ENCODE results near the gene TMEM181. TPM values are rescaled to one million over a fixed set of nuclear protein-coding genes. Genes with fewer than 3 reads are reported as not detected.
A peak's percentile ranks its signal among the peaks of the same experiment; 100 is the strongest.

The TMEM181 gene
- total and polyA plus RNA-seq, 2 donors (not counting 1 experiment from before 2014, with no cell fraction given), result 2.8 to 9.3 TPM

GRCh38 chr6:158536084-158536890 lies 23.6 kb upstream of the TMEM181 start:
- WGBS (ENCODE audit: insufficient coverage), result 3% methylated on average over 75 of the region's 75 CpGs
- peak; percentile 56 for ATAC-seq (ENCODE audit: low read depth)
- Histone ChIP-seq H3K4me3 (ENCODE audit: control extremely low read depth in 1 of 5, extremely low read depth in 1 of 5, insufficient read depth in 1 of 5, low read depth in 2 of 5, low read length in 4 of 5) (peak overlapping the region in 4 of 5 experiments; percentile 6 to 57 (median 48)), H3K79me2 (ENCODE audit: control insufficient read depth, insufficient read depth, low read length) (no peaks in the 10 kb centered on the region), H4K20me1 (ENCODE audit: control insufficient read depth, insufficient read depth, low read length, poor library complexity, severe bottlenecking) (no peaks in the 10 kb centered on the region), H3K9ac (ENCODE audit: low read length) (peak overlapping the region; percentile 58), H3K27me3 (replicated peaks in 1 of 4; ENCODE audit: control extremely low read depth in 1 of 4, control insufficient read depth in 3 of 4, insufficient read depth in 4 of 4, low read length in 3 of 4) (peaks cover 0 to 65% (median 29%) of the 10 kb centered on the region in 4 experiments), H3K4me2 (replicated peaks; ENCODE audit: low read depth, low read length, poor library complexity, severe bottlenecking) (peak overlapping the region; percentile 87), H3K4me1 (ENCODE audit: control insufficient read depth in 2 of 2, insufficient read depth in 2 of 2, low read length in 2 of 2) (peaks cover 8 to 18% of the 10 kb centered on the region in 2 donors), H3K9me3 (ENCODE audit: control extremely low read depth in 1 of 3, control insufficient read depth in 2 of 3, insufficient read depth in 1 of 3, low read length in 2 of 3) (peaks cover 0 to 23% (median 0%) of the 10 kb centered on the region in 3 donors), H3K36me3 (replicated peaks in 1 of 2; ENCODE audit: control extremely low read depth in 1 of 2, control insufficient read depth in 1 of 2, extremely low read depth in 1 of 2, insufficient read depth in 2 of 2, low read length in 1 of 2) (no peaks in the 10 kb centered on the region), H2AFZ (ENCODE audit: insufficient read depth, low read depth, low read length, poor library complexity, severe bottlenecking) (peak overlapping the region; percentile 42), H3K27ac (ENCODE audit: low read length in 2 of 2) (no peak overlapping the region)
- H3K4me1 Mint-ChIP-seq, result peaks cover 6% of the 10 kb centered on the region
- POLR2A ChIA-PET, result no interaction called here
- peak; percentile 77 for DNase-seq
- peak overlapping the region; percentile 71 for H3K4me3 Mint-ChIP-seq
- CTCF ChIA-PET, result no interaction called here
- intact Hi-C loops (cut with micrococcal nuclease), result loop anchor here (1.0 kb wide), 1 partner anchor 24 kb away; the partner anchor contains the start of gene TMEM181
- peaks cover 3% of the 10 kb centered on the region for H3K9me3 Mint-ChIP-seq (ENCODE audit: insufficient read depth)
- H3K27ac Mint-ChIP-seq, result no peak overlapping the region
- TF ChIP-seq EZH2 (IDR thresholded peaks at IDR 0.05; ENCODE audit: borderline replicate concordance, insufficient read depth, low read depth, low read length, poor library complexity, severe bottlenecking) (peak; percentile 53), CTCF (IDR thresholded peaks at IDR 0.05) (no peak)
- H3K27me3 Mint-ChIP-seq, result peaks cover 58% of the 10 kb centered on the region
